Activated CD4-positive, alpha-beta T cell treated with anti-CD3 and anti-CD28 coated beads, Interleukin-2, Interleukin-4, amounts not matched to agents 100 ng/mL and 50 ng/mL, durations not matched to agents 16 hours and 8 hours (primary cell): ENCODE measurements around the gene GSTM2.
A peak's percentile ranks its signal among the peaks of the same experiment; 100 is the strongest.

Experiments used
- DNase-seq: peaks from one replicate; pipeline ENCODE4 v3.0.0-alpha.2; 2020; ENCODE audit warnings: low spot score

Gene GSTM2

GRCh38 chr1:109629372-109630030 lies 38.4 kb upstream of the GSTM2 start:
- no peak for DNase-seq

GRCh38 chr1:109630081-109630897 lies 37.6 kb upstream of the GSTM2 start:
- no peak for DNase-seq

GRCh38 chr1:109630898-109631512 lies 36.9 kb upstream of the GSTM2 start:
- no peak for DNase-seq

- DNase-seq: no peak
Measured at GRCh38 chr1:109631513-109632505, 36.0 kb upstream of the GSTM2 start.

- no peak for DNase-seq
Measured at GRCh38 chr1:109632671-109633346, 35.0 kb upstream of the GSTM2 start.

GRCh38 chr1:109634292-109634691 lies 33.6 kb upstream of the GSTM2 start:
- no peak for DNase-seq

- no peak for DNase-seq
Measured at GRCh38 chr1:109634771-109635750, 32.8 kb upstream of the GSTM2 start.

GRCh38 chr1:109635862-109636200 lies 32.0 kb upstream of the GSTM2 start:
- DNase-seq: no peak

GRCh38 chr1:109636201-109636952 lies 31.5 kb upstream of the GSTM2 start:
- no peak for DNase-seq

- no peak for DNase-seq
Measured at GRCh38 chr1:109637446-109637845, 30.4 kb upstream of the GSTM2 start.

GRCh38 chr1:109639063-109639840 lies 28.6 kb upstream of the GSTM2 start:
- no peak for DNase-seq

- no peak for DNase-seq
Measured at GRCh38 chr1:109639841-109640184, 28.0 kb upstream of the GSTM2 start.

- peak; percentile 91 for DNase-seq
Measured at GRCh38 chr1:109640285-109640865, 27.5 kb upstream of the GSTM2 start.

- no peak for DNase-seq
Measured at GRCh38 chr1:109641078-109641740, 26.6 kb upstream of the GSTM2 start.

- DNase-seq: no peak
Measured at GRCh38 chr1:109641861-109642260, 26.0 kb upstream of the GSTM2 start.

GRCh38 chr1:109642626-109643025 lies 25.2 kb upstream of the GSTM2 start:
- DNase-seq: no peak

GRCh38 chr1:109643385-109644230 lies 24.2 kb upstream of the GSTM2 start:
- peak; percentile 86 for DNase-seq
